NCI-H1694 (cell line): ENCODE measurements around the gene MYOCD.
"Not testable (repeated sequence)": the region's sequence is repeated elsewhere in the genome, so short reads cannot be mapped to it uniquely, and the experiment has no call there.

ENCODE experiments used
- DNase-seq: peaks from one replicate; lab custom pipeline; 2025; lab: John Stamatoyannopoulos, UW

The MYOCD gene

GRCh38 chr17:12665263-12666210 is at the start of gene MYOCD:
Gene MYOCD (plus strand): TSS chr17:12665890. CDS start chr17:12666189, 299 bp downstream.
- DNase-seq: no peak

GRCh38 chr17:12616161-12616560 is 49.5 kb upstream of the MYOCD start:
- no peak for DNase-seq

- DNase-seq: no peak
Measured at GRCh38 chr17:12618557-12618956, 47.1 kb upstream of the MYOCD start.

- no peak for DNase-seq
Measured at GRCh38 chr17:12619459-12620199, 46.1 kb upstream of the MYOCD start.

- DNase-seq: no peak
Measured at GRCh38 chr17:12620200-12620720, 45.4 kb upstream of the MYOCD start.

GRCh38 chr17:12622726-12623125 is 43.0 kb upstream of the MYOCD start:
- no peak for DNase-seq

GRCh38 chr17:12623220-12623848 is 42.4 kb upstream of the MYOCD start:
- DNase-seq: no peak

- no peak for DNase-seq
Measured at GRCh38 chr17:12624211-12624610, 41.5 kb upstream of the MYOCD start.

GRCh38 chr17:12625092-12625491 is 40.6 kb upstream of the MYOCD start:
- no peak for DNase-seq

- no peak for DNase-seq
Measured at GRCh38 chr17:12627177-12627629, 38.5 kb upstream of the MYOCD start.

- no peak for DNase-seq
Measured at GRCh38 chr17:12627781-12628451, 37.8 kb upstream of the MYOCD start.

GRCh38 chr17:12631076-12631475 is 34.6 kb upstream of the MYOCD start:
- DNase-seq: no peak

GRCh38 chr17:12632785-12633184 is 32.9 kb upstream of the MYOCD start:
- no peak for DNase-seq

GRCh38 chr17:12634789-12635414 is 30.8 kb upstream of the MYOCD start:
- DNase-seq: no peak

- DNase-seq: not testable (repeated sequence)
Measured at GRCh38 chr17:12635996-12636395, 29.7 kb upstream of the MYOCD start.

- no peak for DNase-seq
Measured at GRCh38 chr17:12637015-12637414, 28.7 kb upstream of the MYOCD start.

- DNase-seq: no peak
Measured at GRCh38 chr17:12637745-12638651, 27.7 kb upstream of the MYOCD start.

- DNase-seq: no peak
Measured at GRCh38 chr17:12640364-12640763, 25.3 kb upstream of the MYOCD start.

- no peak for DNase-seq
Measured at GRCh38 chr17:12641084-12641483, 24.6 kb upstream of the MYOCD start.

GRCh38 chr17:12642034-12642433 is 23.7 kb upstream of the MYOCD start:
- no peak for DNase-seq
